HCEC 1CT (cell line): ENCODE measurements around the gene KDM2B.
"Not testable (repeated sequence)": the region's sequence is repeated elsewhere in the genome, so short reads cannot be mapped to it uniquely, and the experiment has no call there.

Experiments used
- DNase-seq: peaks from one replicate; pipeline ENCODE4 v3.0.0-alpha.2; 2017

KDM2B gene

DNA sequence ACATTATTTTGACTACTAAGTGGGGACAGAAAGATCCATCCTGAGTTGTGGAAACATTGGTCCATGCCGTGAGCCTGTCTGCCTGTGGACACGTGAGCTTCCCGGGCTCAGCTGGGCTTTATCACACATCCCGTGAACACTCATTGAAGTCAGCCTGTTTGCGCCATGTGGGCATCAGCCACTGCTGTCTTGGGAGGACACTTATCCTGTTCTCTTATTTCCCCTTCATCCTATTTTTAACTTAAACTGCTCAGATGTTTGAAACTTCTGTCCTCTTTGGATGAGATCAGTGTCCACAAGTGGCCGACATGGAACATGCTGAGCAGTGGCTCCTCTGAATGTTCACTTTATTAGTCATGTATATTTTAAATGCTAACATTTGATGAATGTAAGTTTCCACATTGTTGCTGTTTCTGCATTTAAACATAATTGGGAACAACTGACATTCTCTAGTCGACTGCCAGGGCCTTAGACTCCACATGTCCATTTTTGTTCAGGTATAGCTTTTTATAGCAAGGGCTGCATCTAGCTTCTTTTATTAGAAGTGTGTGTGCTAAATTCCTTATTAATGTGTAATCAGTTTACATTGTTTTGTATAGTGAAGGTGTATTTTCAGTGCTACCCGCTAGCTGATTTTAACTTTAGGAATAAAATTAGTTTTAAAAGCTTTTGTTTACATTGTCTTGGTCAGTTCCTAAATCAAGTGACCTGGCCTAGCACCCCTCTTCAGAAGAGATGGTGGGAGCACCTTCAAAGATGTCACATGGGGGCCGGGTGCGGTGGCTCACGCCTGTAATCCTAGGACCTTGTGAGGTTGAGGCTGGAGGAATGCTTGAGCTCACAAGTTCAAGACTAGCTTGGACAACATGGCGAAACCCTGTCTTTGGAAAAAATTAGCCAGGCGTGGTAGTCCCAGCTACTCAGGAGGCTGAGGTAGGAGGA, 156.9 kb downstream of the KDM2B start:
- DNase-seq, result no peak

DNA sequence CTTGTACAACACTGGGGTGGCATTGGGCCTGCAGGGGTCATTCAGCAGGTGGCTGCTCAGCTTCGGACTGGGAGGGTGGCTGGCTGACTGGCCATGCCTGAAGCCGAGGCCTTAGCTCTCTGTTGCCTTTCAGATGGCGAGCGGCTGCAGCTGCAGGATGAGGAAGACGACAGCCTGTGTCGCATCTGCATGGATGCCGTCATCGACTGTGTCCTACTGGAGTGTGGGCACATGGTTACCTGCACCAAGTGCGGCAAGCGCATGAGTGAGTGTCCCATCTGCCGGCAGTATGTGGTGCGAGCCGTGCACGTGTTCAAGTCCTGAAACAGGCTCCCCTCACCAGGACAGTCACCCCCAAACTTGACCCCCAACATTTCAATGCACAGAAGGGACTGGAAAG, 157.6 kb downstream of the KDM2B start:
- DNase-seq, result no peak

DNA sequence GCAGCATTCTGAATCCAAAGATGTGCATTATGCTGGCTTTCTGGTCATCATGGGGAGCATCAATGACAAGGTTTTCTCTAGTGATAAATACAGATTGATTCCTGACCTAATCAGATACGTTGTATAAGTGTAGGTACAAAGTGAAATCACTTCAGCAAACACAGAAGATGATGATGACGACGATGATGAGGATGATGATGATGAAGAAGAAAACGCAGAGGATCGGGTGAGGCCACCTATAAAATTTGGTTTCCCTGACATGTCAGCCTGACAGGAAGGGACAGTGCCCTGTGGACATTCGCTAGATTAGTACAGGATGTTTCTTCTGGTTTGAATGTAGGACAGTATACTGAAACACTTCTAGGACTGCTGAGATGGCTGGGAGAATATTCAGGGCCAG, 160.7 kb downstream of the KDM2B start:
- DNase-seq, result no peak

DNA sequence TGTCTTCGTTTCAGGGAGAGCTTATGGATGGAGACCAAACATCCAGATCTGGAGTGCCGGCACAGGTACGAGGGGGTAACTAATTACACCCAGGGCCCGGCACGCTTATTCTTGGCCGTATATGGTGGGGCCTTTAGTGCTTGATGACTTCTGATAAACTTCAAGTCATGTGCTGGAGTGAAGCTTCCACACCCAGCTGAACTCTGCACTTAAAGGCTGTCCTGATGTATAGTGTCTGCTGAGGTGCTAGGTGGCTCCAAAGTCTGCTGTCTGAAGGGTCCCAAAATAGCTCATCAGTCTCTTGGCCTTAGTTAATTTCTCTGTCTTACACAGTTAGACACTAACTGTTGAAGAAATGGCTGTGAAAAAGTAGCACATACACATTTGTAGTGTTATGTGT, 163.0 kb downstream of the KDM2B start:
- no peak for DNase-seq

- DNase-seq, result no peak
Observed at GRCh38 chr12:121413917-121414316, 166.9 kb downstream of the KDM2B start.

- no peak for DNase-seq
Observed at GRCh38 chr12:121405211-121405610, 175.6 kb downstream of the KDM2B start.

- no peak for DNase-seq
Observed at GRCh38 chr12:121404734-121405133, 176.1 kb downstream of the KDM2B start.

GRCh38 chr12:121403721-121404120, 177.1 kb downstream of the KDM2B start:
- no peak for DNase-seq

DNA sequence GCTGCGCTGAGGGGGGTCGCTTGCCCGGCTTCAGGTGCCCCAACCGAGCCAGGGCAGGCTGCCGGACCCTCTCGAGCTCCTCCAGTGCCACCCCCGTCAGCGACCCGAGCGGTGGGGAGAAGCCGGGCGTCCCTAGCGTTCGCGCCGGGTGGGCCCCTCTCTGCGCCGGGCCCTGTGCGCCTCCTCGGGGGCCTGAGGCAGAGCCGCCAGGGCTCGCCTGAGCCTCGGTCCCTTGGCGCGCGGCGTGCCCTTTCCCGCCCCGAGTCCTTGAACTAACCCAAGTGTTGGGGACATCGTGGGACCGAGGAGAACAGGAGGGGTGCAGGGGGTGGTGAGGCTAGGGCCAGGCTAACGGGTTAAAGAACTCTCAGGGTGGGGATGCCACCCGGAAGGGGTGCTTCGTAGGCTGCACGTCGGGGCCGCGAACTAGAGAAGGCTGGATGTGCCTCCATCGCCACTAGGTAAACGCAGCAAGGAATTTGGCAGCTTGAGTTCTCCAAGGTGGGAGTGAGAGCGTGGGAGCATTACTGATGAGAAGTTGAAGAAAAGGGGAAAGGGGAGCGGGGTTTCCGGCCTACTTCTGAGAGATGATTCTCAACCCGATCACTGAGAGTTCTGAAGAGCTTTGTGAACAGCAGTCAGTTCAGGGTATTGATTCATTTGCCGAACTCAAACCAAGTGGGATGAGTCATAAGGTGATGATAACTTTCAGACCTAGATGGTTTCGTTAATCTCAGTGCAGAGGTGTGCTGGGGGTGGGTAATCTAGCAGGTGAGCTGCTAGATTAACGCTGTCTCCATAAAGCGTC, 180.3 kb downstream of the KDM2B start:
- peak; percentile 36 for DNase-seq

DNA sequence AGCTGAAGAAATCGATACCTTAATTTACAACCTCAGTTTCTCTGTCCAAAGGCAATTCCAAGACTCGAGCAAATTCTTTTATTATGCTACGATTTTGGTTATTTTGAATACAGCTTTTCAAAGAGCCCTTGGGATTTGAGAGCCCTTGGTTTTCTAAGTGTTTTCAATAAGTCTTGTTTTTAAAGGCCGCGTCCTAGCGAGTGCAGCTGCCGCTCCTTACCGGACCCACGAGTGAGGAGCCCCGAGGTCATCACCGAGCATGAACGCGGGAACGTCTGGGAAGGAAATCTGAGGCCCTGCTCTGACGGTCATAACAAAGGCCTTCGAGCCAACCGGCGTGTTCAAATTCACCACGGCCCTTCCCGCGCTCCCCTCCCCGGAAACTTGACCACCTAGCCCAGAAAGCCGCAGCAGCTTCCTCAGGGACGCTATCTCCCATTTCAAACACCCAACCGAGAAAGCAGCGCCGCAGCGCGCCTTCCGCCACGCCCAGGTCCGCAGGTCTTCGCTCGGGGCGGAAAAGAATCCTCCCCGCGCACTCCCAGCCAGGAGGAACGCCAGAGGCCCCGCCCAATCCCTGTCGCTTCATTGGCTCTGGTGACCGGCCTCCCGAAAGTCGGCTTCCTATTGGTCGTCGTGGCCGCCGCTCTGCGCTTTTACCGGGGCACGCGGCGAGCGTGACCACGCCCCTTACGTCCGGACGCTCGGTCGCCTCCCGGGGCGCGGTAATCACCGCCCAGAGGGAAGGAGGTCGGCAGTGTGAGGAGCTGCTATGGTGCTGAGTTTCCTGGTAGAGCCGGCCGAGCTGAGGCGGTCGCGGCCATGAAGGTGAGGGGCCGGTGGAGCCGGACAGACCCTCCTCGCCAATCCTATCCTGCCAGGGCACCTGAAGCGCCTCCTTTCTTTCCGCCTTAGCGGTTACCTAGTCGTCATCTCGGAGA, 181.2 kb downstream of the KDM2B start, which contains the start of gene RNF34:
Gene RNF34 (plus strand): TSS at position 728 of the 941 bp plus-strand sequence. CDS start 95 bp downstream, at position 823.
- DNase-seq, result peak; percentile 99

DNA sequence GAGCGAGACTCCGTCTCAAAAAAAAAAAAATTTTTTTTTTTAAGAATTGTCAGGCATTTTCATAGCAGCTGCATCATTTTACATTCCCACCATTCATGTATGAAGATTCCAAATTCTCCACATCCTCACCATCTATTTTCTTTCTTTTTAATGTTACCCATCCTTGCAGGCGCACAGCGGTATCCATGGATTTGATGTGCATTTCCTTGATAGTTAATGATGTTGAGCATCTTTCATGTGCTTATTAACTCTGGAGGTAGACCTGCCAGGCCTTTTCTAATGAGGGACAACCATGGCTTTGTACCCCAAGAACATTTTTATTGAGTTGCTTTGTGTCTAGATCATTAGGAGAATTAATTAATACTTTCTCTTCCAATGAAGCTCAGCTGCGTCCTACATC, 182.5 kb downstream of the KDM2B start:
- DNase-seq, result no peak

DNA sequence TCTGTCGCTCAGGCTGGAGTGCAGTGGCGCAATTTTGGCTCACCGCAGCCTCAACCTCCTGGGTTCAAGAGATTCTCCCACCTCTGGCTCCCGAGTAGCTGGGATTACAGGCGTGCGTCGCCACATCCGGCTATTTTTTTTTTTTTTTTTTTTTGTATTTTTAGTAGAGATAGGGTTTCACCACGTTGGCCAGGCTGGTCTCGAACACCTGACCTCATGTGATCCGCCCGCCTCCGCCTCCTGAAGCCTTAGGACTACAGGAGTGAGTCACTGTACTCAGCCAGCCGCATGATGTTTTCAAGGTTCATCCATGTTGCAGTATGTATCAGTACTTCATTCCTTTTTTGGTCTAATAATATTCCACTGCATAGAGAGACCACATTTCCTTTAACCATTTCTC, 183.3 kb downstream of the KDM2B start:
- no peak for DNase-seq

DNA sequence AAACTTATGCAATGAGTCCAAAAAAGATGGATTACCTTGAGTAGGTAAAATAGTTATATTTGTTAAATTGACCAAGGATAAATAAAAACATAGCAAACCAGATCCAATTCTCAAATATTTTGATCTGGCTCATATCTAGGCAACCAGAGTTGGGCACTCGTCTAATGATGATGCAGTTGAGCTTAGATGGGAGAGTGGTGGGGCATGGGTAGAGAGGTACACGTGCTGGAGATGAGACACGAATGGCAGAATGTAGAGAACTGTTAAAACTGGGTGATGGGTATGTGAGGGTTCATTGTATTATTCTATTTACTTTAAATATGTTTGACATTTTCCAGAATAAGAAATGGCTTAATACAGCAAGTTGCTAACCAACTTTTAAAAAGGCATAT, 188.5 kb downstream of the KDM2B start:
- no peak for DNase-seq

- DNase-seq, result peak; percentile 23
Observed at GRCh38 chr12:121391619-121392324, 189.1 kb downstream of the KDM2B start.

DNA sequence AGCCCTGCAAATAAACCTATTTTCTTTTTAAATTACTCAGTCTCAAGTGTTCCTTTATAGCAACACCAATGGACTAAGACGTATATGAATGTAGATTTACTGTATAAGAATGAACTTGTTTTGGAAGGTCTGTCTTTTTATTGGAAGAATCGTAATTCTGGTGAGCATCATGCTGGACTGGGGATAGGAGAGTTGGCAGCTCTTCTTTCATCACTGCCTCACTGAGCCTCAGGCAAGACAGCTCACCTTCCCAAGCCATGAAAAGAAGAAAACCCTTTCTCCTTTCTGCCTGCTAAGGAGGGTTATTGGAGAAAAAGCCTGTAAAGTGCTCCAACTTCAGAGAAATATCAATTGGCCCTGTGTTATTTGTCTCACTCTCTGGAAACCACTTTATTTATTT, 190.0 kb downstream of the KDM2B start:
- DNase-seq, result no peak

DNA sequence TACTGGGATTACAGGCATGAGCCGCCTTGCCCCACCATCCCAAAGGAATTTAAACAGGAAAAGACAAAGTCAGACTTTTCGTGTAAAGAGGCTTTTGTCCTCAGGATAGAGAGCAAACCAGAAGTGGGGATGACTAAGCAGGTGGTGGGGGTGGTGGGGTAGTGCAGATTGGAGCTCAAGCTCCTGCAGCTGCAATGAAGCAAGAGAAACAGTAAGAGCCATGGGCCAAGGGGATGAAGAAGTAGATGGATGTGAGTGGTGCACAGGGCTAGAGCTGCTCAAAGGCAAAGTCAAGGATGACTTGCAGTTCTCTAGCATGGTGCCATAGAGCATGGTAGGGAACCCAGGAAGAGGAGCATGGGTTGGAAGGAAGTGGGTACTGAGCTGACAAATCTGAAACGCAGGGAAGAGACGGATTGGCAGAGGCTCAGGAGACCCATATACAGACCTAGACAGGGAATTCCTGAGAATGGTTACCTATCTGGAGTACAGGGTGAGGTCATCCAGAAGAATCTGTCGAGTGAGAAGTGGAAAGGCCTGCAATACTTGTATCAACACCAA, 192.3 kb downstream of the KDM2B start:
- peak; percentile 76 for DNase-seq

GRCh38 chr12:121384891-121385290, 195.9 kb downstream of the KDM2B start:
- not testable (repeated sequence) for DNase-seq

DNA sequence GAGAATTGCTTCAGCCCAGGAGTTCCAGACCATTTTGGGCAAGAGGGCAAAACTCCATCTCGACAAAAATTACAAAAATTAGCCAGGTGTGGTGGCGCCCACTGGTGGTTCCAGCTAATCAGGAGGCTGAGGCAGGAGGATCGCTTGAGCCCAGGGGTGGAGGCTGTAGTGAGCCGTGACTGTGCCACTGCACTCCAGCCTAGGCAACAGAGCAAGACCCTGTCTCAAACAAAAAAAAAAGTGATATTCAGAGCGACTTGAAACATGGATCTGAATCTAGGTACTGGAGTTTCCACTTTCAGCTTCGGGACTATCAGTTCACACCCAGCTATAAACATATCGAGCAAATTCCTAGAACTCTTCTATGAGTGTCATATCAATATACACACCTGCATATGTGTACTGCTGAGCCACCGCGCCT, 197.2 kb downstream of the KDM2B start:
- DNase-seq, result no peak

DNA sequence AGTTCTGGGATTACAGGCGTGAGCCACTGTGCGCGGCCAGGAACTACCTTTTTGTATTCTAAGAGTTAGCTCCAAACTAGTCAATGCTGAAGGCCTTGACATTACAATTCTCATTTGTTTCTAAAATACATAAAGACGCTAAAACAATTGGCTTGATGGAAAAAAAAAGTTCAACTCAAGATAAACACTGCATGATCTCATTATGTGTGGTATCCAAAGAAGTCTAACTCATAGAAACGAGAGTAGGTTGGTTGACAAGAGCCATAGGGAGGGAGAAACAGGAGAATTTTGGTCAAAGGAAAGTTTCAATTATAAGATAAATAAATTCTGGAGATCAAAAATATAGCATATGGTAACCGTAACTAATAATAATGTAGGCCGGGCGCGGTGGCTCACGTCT, 200.9 kb downstream of the KDM2B start:
- no peak for DNase-seq
